NCI-H1092 treated with DMSO at 0.1 percent for 48 hours (cell line): ENCODE data around the gene SFMBT2.

Source experiments
- DNase-seq: peaks from one replicate; lab custom pipeline; 2025; lab: John Stamatoyannopoulos, UW

SFMBT2 gene

DNA sequence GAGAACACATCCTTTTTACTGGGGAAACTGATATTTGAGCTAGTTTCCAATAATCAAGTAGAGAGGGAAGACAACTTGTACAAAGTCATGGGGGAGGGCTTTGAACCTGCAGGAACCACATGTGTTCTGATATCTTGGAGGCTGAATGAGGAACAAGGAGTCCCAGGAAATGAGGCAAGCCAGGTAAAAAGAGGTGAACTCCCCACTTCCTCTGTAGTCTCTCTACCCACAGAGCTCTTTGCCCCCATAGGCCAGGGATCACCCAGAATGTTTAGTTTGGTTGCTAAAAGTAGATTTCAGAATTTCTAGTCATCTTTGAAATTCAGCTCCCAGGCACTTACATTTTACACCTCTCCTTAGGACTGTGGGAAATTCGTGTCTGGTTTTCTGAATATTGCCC, 276.4 kb downstream of the SFMBT2 start:
- DNase-seq: no peak

- no peak for DNase-seq
These were observed 276.9 kb downstream of the SFMBT2 start for GRCh38 chr10:7133958-7134357.

GRCh38 chr10:7133278-7133677, 277.6 kb downstream of the SFMBT2 start:
- no peak for DNase-seq

- DNase-seq: no peak
These were observed 280.5 kb downstream of the SFMBT2 start for GRCh38 chr10:7130191-7130911.

DNA sequence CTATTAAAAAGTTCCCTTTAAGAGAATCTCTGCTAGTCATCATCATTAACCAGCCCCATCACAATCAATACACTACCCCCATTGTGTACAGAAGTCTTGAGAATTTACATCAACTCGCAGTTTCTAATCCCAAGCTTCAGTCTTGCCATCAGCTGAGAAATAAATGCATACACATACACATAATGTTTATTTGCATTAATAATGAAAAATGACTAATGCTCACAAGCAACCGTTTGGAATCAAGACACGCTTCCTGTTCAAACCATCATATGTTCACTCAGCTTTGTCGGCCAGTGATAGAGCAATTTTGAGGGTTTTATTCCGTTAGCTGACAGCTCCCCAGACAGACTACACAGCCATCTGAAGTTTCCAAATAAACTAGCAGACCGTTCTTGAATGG, 287.1 kb downstream of the SFMBT2 start:
- no peak for DNase-seq

DNA sequence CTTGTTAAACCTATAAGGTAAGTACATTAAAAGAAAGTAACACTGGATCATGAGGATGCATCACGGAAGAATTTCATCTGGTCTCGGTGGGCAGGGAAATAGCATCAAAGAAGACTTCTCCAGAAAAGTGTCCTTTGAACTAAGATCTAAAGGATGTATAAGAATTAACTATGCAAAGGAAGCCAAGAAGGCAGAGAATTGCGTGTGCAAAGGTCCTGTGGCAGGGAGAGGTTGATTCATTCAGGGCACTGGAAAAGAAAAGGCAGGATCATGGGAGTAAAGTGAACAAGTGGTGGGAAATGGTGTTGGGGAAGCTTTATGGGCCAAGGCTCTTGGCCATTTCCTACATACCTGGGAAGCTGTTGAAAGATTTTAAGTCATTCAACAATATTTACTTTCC, 288.3 kb downstream of the SFMBT2 start:
- DNase-seq: no peak

DNA sequence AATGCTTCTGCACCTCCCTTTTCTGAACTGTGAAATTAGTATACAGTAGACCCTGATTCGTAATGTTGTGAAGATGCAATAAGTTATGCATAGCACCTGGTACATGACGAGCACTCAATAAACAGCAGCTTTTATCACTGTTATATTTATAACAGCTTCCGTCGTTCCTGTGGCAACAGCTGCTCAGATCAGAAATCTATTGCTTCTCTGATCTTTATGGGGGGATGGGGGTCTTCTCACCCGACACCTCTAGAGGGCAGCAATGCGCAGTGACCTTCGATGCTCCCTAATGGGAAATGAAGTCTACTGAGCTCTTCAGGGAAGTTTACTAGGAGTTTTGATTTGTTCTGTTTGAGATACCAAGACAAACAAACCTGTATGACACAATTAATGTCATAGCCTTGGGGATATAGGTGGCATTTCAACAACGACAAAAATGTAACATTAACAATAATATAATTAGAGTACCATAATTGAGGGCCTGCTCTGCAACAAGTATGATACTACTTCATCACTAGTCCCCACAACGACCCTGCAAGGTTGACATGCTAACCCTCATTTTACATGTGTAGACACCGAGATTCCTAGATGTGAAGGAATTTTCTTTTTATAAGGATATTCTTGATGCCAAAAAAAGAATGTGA, 289.6 kb downstream of the SFMBT2 start:
- DNase-seq: peak; percentile 48

- no peak for DNase-seq
These were observed 291.4 kb downstream of the SFMBT2 start for GRCh38 chr10:7119325-7120015.

DNA sequence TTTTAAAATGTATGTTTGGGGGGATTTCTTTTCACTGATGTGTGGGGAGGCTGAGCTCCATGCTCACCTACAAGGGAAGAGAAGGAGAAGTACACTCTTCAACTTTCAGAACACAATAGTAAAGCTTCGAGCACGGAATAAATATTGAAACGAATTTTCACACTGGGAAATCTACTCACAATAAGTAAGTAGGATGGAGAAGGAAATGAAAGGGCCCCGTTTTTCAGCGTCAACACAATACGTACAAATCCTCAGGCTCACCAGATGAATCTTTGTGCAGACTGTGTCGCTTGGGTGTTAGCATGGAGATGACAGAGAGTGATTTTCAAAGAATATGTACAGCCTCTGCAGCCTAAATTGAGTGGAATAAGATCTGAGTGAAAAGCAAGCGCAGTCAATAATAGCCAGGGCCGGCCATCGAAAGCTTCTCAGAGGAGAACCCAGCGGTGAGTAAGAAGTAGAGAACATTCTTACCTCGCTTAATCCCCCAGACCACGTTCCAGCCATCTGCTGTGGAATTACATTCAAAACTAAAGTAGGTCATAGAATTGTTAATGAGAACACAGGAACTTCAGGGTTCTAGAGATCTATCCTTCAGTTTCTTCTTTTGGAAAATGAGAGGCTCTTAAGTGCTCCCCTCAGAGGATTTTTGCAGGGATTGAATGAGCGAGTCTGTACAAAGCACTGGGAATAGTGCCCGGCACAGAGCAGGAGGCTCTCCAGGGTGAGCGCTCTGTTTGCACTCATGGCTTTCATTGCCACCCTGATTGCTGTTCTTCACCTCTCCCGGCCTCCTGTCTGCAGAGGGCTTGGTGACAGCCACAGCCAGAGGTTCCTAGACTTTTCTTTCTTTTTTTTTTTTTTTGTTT, 292.8 kb downstream of the SFMBT2 start:
- no peak for DNase-seq

DNA sequence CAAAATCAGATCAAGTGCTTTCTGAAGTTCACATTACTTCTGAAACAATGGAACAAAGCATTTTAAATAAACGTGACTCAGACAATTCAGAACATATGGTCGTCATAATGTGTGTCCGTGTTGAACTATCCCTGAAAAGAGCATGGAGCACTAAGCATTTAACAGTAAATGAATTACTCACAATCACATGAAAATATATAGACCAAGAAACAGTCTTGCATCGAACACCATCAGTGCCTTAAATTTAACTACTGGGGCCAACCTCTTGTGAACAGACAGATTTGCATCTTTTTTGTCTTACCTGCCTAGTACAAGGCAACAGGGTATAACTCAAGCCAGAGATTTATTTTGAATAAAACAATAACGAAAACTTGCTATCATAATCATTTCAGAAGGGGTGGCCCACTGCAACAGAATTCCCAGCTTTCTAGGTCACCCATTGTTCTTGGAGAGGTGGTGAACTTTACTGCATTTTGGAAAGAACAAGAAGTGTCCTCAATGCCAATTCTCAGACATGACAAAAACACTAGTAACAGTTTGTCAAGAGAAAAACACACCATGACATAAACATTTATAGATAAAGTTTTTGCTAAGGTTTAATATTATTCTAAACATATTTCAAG, 293.5 kb downstream of the SFMBT2 start:
- no peak for DNase-seq

GRCh38 chr10:7111561-7111960, 299.3 kb downstream of the SFMBT2 start:
- DNase-seq: no peak

DNA sequence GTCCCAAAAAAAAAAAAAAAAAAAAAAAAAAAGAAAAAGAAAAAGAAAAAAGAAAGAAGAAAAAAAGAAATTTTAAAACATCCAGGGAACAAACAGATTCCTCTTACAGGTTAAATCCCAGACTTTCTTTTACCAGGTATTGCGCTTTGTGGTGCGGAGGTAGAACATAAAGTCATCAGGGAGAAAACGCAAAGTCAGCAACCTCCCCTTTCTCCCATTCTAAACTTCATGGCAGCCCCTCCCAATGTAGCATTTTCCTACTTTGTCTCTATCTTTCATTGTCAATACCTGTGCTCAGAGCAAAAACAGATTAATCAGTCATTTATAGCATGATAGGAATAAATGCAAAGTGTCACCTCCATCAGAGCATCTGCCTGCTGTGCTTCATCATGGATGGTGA, 299.7 kb downstream of the SFMBT2 start:
- DNase-seq: no peak
